HCT116 (cell line): ENCODE measurements around the gene TACR2. TPM values are rescaled to one million over a fixed set of nuclear protein-coding genes. Genes with fewer than 3 reads are reported as not detected.

ENCODE experiments used
- ATAC-seq: fragments of 200-7000 bp; cut with Tn5 transposase; 2 replicates; pipeline ENCODE4 v1.9.1; 2020; ENCODE audit warnings: mild to moderate bottlenecking, moderate library complexity
- BruUV-seq: library from RNA; stranded (reverse); fragments of 400-500 nt; replicated peaks from 2 replicates; lab custom pipeline; 2021; lab: Mats Ljungman, UMichigan
- CTCF ChIA-PET: fragments of 300-600 bp; sonication (Branson Sonifier 250); formaldehyde crosslinking; loops from one replicate; lab custom pipeline; 2021; ENCODE audit warnings: antibody characterized with exemption; lab: Charles Lee
- POLR2A ChIA-PET: fragments of 300-600, 350-600 bp; sonication (Branson Sonifier 250); formaldehyde crosslinking; loops from one replicate; lab custom pipeline; 2021; ENCODE audit warnings: antibody characterized with exemption; lab: Charles Lee
- RAD21 ChIA-PET, 2 experiments: fragments of 300-600 bp; sonication (Branson Sonifier 250); formaldehyde crosslinking; loops; one replicate each; lab custom pipeline; 2023; ENCODE audit warnings: low total read pairs in 2 of 2; ENCODE audit not compliant: uncharacterized antibody in 2 of 2, unreplicated experiment in 2 of 2, low non-redundant PET in 1 of 2; lab: Charles Lee
- DNase-seq: peaks from one replicate; pipeline ENCODE4 v3.0.0-alpha.2; 2010; ENCODE audit warnings: low read depth, low spot score
- H2AFZ ChIP-seq: fragments of 200-600 bp; shearing (Covaris generic), sonication (generic); 2 replicates; pipeline ENCODE4 v1.6.1; 2017; ENCODE audit warnings: low read depth, mixed run types, mixed read lengths, antibody characterized with exemption, low read length; ENCODE audit not compliant: poor library complexity, severe bottlenecking
- H3K27ac ChIP-seq: 2 replicates; pipeline ENCODE4 v1.5.1; 2012; ENCODE audit warnings: low read depth, low read length
- H3K27me3 ChIP-seq: fragments of 200-600 bp; sonication (generic); 2 replicates; pipeline ENCODE4 v1.6.1; 2016; ENCODE audit warnings: mixed run types, low read length, mixed read lengths; ENCODE audit not compliant: insufficient read depth
- H3K36me3 ChIP-seq, 2 experiments: fragments of 200-500 bp in 1 of 2; fragments of 200-600 bp in 1 of 2; sonication (Bioruptor generic) in 1 of 2; sonication (generic) in 1 of 2; 2 replicates each; pipeline versions ENCODE4 v1.5.1 to v1.6.1; 2014 to 2016; ENCODE audit warnings: low read length in 2 of 2, inconsistent platforms in 1 of 2, mixed read lengths in 1 of 2, mixed run types in 1 of 2; ENCODE audit not compliant: insufficient read depth in 2 of 2, control insufficient read depth in 1 of 2
- H3K4me1 ChIP-seq, 2 experiments: fragments of 200-600 bp in 1 of 2; sonication (generic) in 1 of 2; 2 replicates each; pipeline versions ENCODE4 v1.5.1 to v1.6.1; 2012 to 2017; ENCODE audit warnings: low read length in 2 of 2, inconsistent platforms in 1 of 2, mild to moderate bottlenecking in 1 of 2, mixed read lengths in 1 of 2, mixed run types in 1 of 2, moderate library complexity in 1 of 2; ENCODE audit not compliant: insufficient read depth in 2 of 2, control insufficient read depth in 1 of 2
- H3K4me2 ChIP-seq: fragments of 200-600 bp; sonication (generic); 2 replicates; pipeline ENCODE4 v1.6.1; 2017; ENCODE audit warnings: mixed run types, low read length, mixed read lengths
- H3K4me3 ChIP-seq, 2 experiments: fragments of 200-600 bp in 1 of 2; sonication (generic) in 1 of 2; replicated peaks in 1 of 2; 2 replicates each; pipeline ENCODE4 v1.5.1; 2011 to 2016; ENCODE audit warnings: low read length in 2 of 2, control low read depth in 1 of 2, low read depth in 1 of 2, mild to moderate bottlenecking in 1 of 2, mixed read lengths in 1 of 2, mixed run types in 1 of 2
- H3K79me2 ChIP-seq: fragments of 200-600 bp; sonication (generic); 2 replicates; pipeline ENCODE4 v1.6.1; 2017; ENCODE audit warnings: mild to moderate bottlenecking, mixed run types, low read length, moderate library complexity, mixed read lengths; ENCODE audit not compliant: insufficient read depth
- H3K9ac ChIP-seq: fragments of 200-600 bp; sonication (generic); 2 replicates; pipeline ENCODE4 v1.6.1; 2016; ENCODE audit warnings: low read length, mixed read lengths
- H3K9me2 ChIP-seq: fragments of 200-600 bp; sonication (generic), shearing (Covaris generic); 2 replicates; pipeline ENCODE4 v1.6.1; 2017; ENCODE audit warnings: mixed run types, mild to moderate bottlenecking, moderate library complexity; ENCODE audit not compliant: insufficient read depth
- H3K9me3 ChIP-seq, 2 experiments: fragments of 200-500 bp in 1 of 2; fragments of 200-600 bp in 1 of 2; sonication (Bioruptor generic) in 1 of 2; sonication (generic) in 1 of 2; 2 replicates each; pipeline ENCODE4 v1.6.1; 2014 to 2017; ENCODE audit warnings: low read length in 2 of 2, mixed read lengths in 2 of 2, inconsistent platforms in 1 of 2, low read depth in 1 of 2, mild to moderate bottlenecking in 1 of 2, mixed run types in 1 of 2, moderate library complexity in 1 of 2; ENCODE audit not compliant: control insufficient read depth in 1 of 2, insufficient read depth in 1 of 2
- H4K20me1 ChIP-seq: fragments of 200-600 bp; sonication (generic), shearing (Covaris generic); 2 replicates; pipeline ENCODE4 v1.6.1; 2017; ENCODE audit warnings: mixed run types, mild to moderate bottlenecking, moderate library complexity; ENCODE audit not compliant: insufficient read depth
- ATF3 ChIP-seq: IDR thresholded peaks from 2 replicates; pipeline ENCODE4 v1.6.1; 2012
- CBX3 ChIP-seq: IDR thresholded peaks from 2 replicates; pipeline ENCODE4 v1.6.1; 2012; ENCODE audit warnings: low read depth
- CEBPB ChIP-seq: IDR thresholded peaks from 2 replicates; pipeline ENCODE4 v1.6.1; 2012; ENCODE audit warnings: low read depth
- CTCF ChIP-seq, 3 experiments: fragments of 200-600 bp in 1 of 3; sonication (generic) in 1 of 3; IDR thresholded peaks in 2 of 3; conservative IDR thresholded peaks in 1 of 3; 2 replicates each; pipeline ENCODE4 v1.5.1; 2012 to 2017; ENCODE audit warnings: low read depth in 2 of 3, low read length in 2 of 3, antibody characterized with exemption in 1 of 3, borderline replicate concordance in 1 of 3, control low read depth in 1 of 3, mild to moderate bottlenecking in 1 of 3, mixed read lengths in 1 of 3, mixed run types in 1 of 3, moderate library complexity in 1 of 3; ENCODE audit not compliant: insufficient read depth in 1 of 3
- EGR1 ChIP-seq: IDR thresholded peaks from 2 replicates; pipeline ENCODE4 v1.6.1; 2012; ENCODE audit warnings: low read depth
- ELF1 ChIP-seq: IDR thresholded peaks from 2 replicates; pipeline ENCODE4 v1.6.1; 2012; ENCODE audit warnings: low read depth, borderline replicate concordance
- EZH2 ChIP-seq: fragments of 200-600 bp; sonication (generic); IDR thresholded peaks from 2 replicates; pipeline ENCODE4 v1.6.1; 2017; ENCODE audit warnings: antibody characterized with exemption, mixed run types
- EZH2phosphoT487 ChIP-seq: fragments of 200-600 bp; IDR thresholded peaks from 2 replicates; pipeline ENCODE4 v1.6.1; 2018; ENCODE audit warnings: antibody characterized with exemption, borderline replicate concordance
- FOSL1 ChIP-seq: IDR thresholded peaks from 2 replicates; pipeline ENCODE4 v1.6.1; 2012; ENCODE audit warnings: low read depth
- POLR2A ChIP-seq: IDR thresholded peaks from 2 replicates; pipeline ENCODE4 v1.7.0; 2011; ENCODE audit warnings: borderline replicate concordance; ENCODE audit not compliant: insufficient read depth, insufficient read length; ENCODE audit errors: extremely low read depth
- POLR2AphosphoS5 ChIP-seq: IDR thresholded peaks from 2 replicates; pipeline ENCODE4 v1.6.1; 2011; ENCODE audit warnings: mild to moderate bottlenecking, low read depth, low read length, moderate library complexity
- REST ChIP-seq: IDR thresholded peaks from 2 replicates; pipeline ENCODE4 v1.6.1; 2012; ENCODE audit warnings: low read depth
- SIN3A ChIP-seq: IDR thresholded peaks from 2 replicates; pipeline ENCODE4 v1.6.1; 2012; ENCODE audit warnings: low read depth
- SP1 ChIP-seq: IDR thresholded peaks from 2 replicates; pipeline ENCODE4 v1.6.1; 2012; ENCODE audit warnings: low read depth
- SRF ChIP-seq: IDR thresholded peaks from 2 replicates; pipeline ENCODE4 v1.6.1; 2012; ENCODE audit warnings: low read depth
- TCF7L2 ChIP-seq: IDR thresholded peaks from 2 replicates; pipeline ENCODE4 v1.7.0; 2011; ENCODE audit warnings: borderline replicate concordance, inconsistent platforms; ENCODE audit not compliant: insufficient read depth, insufficient read length; ENCODE audit errors: extremely low read depth
- ZBTB33 ChIP-seq: IDR thresholded peaks from 2 replicates; pipeline ENCODE4 v1.6.1; 2011; ENCODE audit warnings: mild to moderate bottlenecking, low read length, moderate library complexity; ENCODE audit not compliant: insufficient replicate concordance; ENCODE audit errors: extremely low read depth
- ZFX ChIP-seq: fragments of 450-650 bp; IDR thresholded peaks from 2 replicates; pipeline ENCODE4 v1.6.1; 2017
- ZNF274 ChIP-seq: fragments of 200-500 bp; sonication (Bioruptor generic); IDR thresholded peaks from 2 replicates; pipeline ENCODE4 v1.6.1; 2014; ENCODE audit warnings: mild to moderate bottlenecking, low read depth, low read length, inconsistent platforms
- intact Hi-C: fragments of 100-400 bp; cut with micrococcal nuclease; formaldehyde crosslinking; loops from 2 replicates; pipeline ENCODE4 v1.10.0; 2022
- total RNA-seq: library from RNA; stranded (reverse); gene quantifications from one replicate; pipeline ENCODE4 v1.2.1, GENCODE V29; 2021; ENCODE audit not compliant: unreplicated experiment
- TF ChIP-seq, protein P1 (sequence below): IDR thresholded peaks from 2 replicates; pipeline ENCODE4 v1.6.1; 2012

TACR2 gene
- total RNA-seq, 1 experiment from 2014 or later = not detected

GRCh38 chr10:69392481-69393000 lies 24.2 kb downstream of the TACR2 start:
- peaks cover 0 to 7% of the 10 kb centered on the region in 2 experiments; a peak in 1 of 4 replicates for H3K4me1 ChIP-seq
- H3K9me3 ChIP-seq = no peaks in the 10 kb centered on the region
- 0 out of 4 replicates have a peak, but pooled peaks cover 2 to 8% of the 10 kb centered on the region in 2 experiments for H3K36me3 ChIP-seq
- BruUV-seq = no TSS peak
- no peak overlapping the region for H3K4me3 ChIP-seq
- intact Hi-C loops = loop anchor here (1.0 to 5.0 kb wide), 3 partner anchors 155 to 385 kb away; no protein-coding TSS in a partner anchor
- H4K20me1 ChIP-seq = no peaks in the 10 kb centered on the region; the same call in 1 of the 2 replicates
- ChIA-PET RAD21 (interaction anchor here in 1 of 2 experiments (1.4 kb wide), 2 partner anchors 299 to 388 kb away, joined by 3 read pairs; no protein-coding TSS in a partner anchor), POLR2A (interaction anchor here (0.5 to 1.0 kb wide), 2 partner anchors 169 to 170 kb away, joined by 3 read pairs; no protein-coding TSS in a partner anchor), CTCF (interaction anchor here (0.8 to 1.7 kb wide), 10 partner anchors 15 to 405 kb away, joined by 3 to 17 read pairs (median 5); no protein-coding TSS in a partner anchor)
- no peak overlapping the region for H2AFZ ChIP-seq
- no peaks in the 10 kb centered on the region for H3K79me2 ChIP-seq
- H3K9ac ChIP-seq = no peak overlapping the region
- no peaks in the 10 kb centered on the region for H3K27me3 ChIP-seq
- DNase-seq (peak; percentile 65), ATAC-seq (peak; percentile 97)
- H3K4me2 ChIP-seq = no peak overlapping the region
- H3K9me2 ChIP-seq = no peaks in the 10 kb centered on the region
- H3K27ac ChIP-seq = no peak overlapping the region
- TF ChIP-seq TCF7L2 = no peak
- no peak for TF ChIP-seq FOSL1
- no peak for TF ChIP-seq EGR1
- no peak for TF ChIP-seq SP1
- no peak for TF ChIP-seq ZNF274
- no peak for TF ChIP-seq ZFX
- TF ChIP-seq, protein P1, sequence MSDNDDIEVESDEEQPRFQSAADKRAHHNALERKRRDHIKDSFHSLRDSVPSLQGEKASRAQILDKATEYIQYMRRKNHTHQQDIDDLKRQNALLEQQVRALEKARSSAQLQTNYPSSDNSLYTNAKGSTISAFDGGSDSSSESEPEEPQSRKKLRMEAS = no peak
- no peak for TF ChIP-seq POLR2AphosphoS5
- TF ChIP-seq REST = no peak
- no peak for TF ChIP-seq ATF3
- no peak for TF ChIP-seq EZH2
- no peak for TF ChIP-seq CBX3
- no peak for TF ChIP-seq SIN3A
- no peak for TF ChIP-seq ZBTB33
- TF ChIP-seq CTCF (IDR thresholded peaks at IDR 0.05 in 2 of 3, conservative IDR thresholded peaks at IDR 0.05 in 1 of 3; ENCODE audit: borderline replicate concordance in 1 of 3, insufficient read depth in 1 of 3, low read depth in 2 of 3, low read length in 2 of 3) = peak; percentile 84 to 98 (median 95)
- TF ChIP-seq POLR2A = no peak
- TF ChIP-seq SRF = no peak
- TF ChIP-seq EZH2phosphoT487 = no peak
- TF ChIP-seq ELF1 = no peak
- TF ChIP-seq CEBPB = peak; percentile 96
